IMR-90 (cell line): Measurements from ENCODE around the gene ECM1.

Source experiments
- BHLHE40 ChIP-seq: fragments of 150-350 bp; IDR thresholded peaks from 2 replicates; pipeline ENCODE4 v1.6.1; 2016; ENCODE audit warnings: mild to moderate bottlenecking, low read depth, low read length
- CEBPB ChIP-seq: IDR thresholded peaks from 2 replicates; pipeline ENCODE4 v1.6.1; 2012; ENCODE audit warnings: low read depth, low read length, improper control_type of control experiment
- CHD1 ChIP-seq: IDR thresholded peaks from 2 replicates; pipeline ENCODE4 v1.6.1; 2012; ENCODE audit warnings: low read depth, low read length, improper control_type of control experiment
- FOS ChIP-seq: fragments of 150-350 bp; IDR thresholded peaks from 2 replicates; pipeline ENCODE4 v1.6.1; 2016; ENCODE audit warnings: low read depth, low read length
- MAZ ChIP-seq: IDR thresholded peaks from 2 replicates; pipeline ENCODE4 v1.6.1; 2012; ENCODE audit warnings: low read depth, mild to moderate bottlenecking, low read length, improper control_type of control experiment, moderate library complexity, borderline replicate concordance
- MXI1 ChIP-seq: IDR thresholded peaks from 2 replicates; pipeline ENCODE4 v1.6.1; 2012; ENCODE audit warnings: low read depth, mild to moderate bottlenecking, low read length, moderate library complexity, borderline replicate concordance
- POLR2A ChIP-seq: IDR thresholded peaks from 2 replicates; pipeline ENCODE4 v1.6.1; 2012; ENCODE audit warnings: mild to moderate bottlenecking, low read depth, low read length
- RAD21 ChIP-seq: IDR thresholded peaks from 2 replicates; pipeline ENCODE4 v1.6.1; 2012; ENCODE audit warnings: low read length, improper control_type of control experiment
- RFX5 ChIP-seq: IDR thresholded peaks from 2 replicates; pipeline ENCODE4 v1.8.0; 2012; ENCODE audit warnings: low read depth, mild to moderate bottlenecking, low read length, moderate library complexity
- USF2 ChIP-seq: fragments of 150-350 bp; IDR thresholded peaks from 2 replicates; pipeline ENCODE4 v1.6.1; 2017; ENCODE audit warnings: mild to moderate bottlenecking, antibody characterized with exemption, low read length, low read depth
- TF ChIP-seq, protein P1 (sequence below): conservative IDR thresholded peaks from 2 replicates; pipeline ENCODE4 v1.5.1; 2012; ENCODE audit warnings: mild to moderate bottlenecking, low read depth, low read length, improper control_type of control experiment

GRCh38 chr1:150508982-150509381, 1.1 kb downstream of the ECM1 start:
- TF ChIP-seq USF2 (no peak), POLR2A (no peak), CHD1 (no peak), RAD21 (no peak), MXI1 (no peak), MAZ (no peak), RFX5 (no peak), FOS (no peak), BHLHE40 (no peak), CEBPB (no peak)
- TF ChIP-seq, protein P1, sequence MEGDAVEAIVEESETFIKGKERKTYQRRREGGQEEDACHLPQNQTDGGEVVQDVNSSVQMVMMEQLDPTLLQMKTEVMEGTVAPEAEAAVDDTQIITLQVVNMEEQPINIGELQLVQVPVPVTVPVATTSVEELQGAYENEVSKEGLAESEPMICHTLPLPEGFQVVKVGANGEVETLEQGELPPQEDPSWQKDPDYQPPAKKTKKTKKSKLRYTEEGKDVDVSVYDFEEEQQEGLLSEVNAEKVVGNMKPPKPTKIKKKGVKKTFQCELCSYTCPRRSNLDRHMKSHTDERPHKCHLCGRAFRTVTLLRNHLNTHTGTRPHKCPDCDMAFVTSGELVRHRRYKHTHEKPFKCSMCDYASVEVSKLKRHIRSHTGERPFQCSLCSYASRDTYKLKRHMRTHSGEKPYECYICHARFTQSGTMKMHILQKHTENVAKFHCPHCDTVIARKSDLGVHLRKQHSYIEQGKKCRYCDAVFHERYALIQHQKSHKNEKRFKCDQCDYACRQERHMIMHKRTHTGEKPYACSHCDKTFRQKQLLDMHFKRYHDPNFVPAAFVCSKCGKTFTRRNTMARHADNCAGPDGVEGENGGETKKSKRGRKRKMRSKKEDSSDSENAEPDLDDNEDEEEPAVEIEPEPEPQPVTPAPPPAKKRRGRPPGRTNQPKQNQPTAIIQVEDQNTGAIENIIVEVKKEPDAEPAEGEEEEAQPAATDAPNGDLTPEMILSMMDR: no peak
